Measurements from ENCODE around the gene HOXA13. TPM values are rescaled to one million over a fixed set of nuclear protein-coding genes. Genes with fewer than 3 reads are reported as not detected.

Gene HOXA13
- total RNA-seq, 1 experiment from 2014 or later = not detected

DNA sequence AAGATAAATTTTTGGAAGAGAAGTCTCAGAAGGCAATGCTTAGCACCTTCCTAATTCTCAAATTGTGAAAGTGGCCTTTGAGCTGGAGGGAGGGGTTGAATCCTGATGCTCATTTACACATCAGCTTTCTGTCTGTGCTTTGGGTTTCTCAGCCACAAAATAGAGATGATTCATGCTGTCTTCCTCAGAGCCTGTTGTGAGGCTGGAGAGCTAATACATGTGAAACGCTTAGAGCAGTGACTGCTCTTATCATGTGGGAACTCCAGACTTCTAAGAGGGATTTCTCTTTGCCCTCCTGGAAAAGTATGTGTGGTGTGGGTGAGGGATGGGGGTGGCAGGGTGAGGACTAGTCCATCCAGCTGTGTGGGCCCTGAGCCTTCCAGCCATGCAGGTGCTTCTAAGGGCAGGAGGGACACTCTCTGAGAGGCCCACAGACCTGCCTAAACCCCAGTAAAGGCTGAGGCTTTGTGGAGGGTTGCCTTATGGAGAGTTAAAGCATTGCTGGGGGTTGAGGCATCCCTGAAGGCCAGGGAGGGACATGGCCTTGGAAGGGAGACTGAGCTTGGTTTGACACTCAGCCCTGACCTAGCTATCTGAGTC lies 37.9 kb upstream of the HOXA13 start:
- Mint-ChIP-seq H3K27ac (no peak overlapping the region), H3K4me3 (no peak overlapping the region), H3K36me3 (ENCODE audit: insufficient read depth in 1 of 3, low read depth in 3 of 3) (0 out of 7 replicates have a peak, but pooled peaks cover 0 to 1% (median 0%) of the 10 kb centered on the region in 3 experiments), H3K9me3 (peaks cover 2% of the 10 kb centered on the region in 2 experiments; a peak in 3 of 5 replicates), H3K4me1 (peaks cover 35 to 43% of the 10 kb centered on the region in 2 experiments), H3K27me3 (ENCODE audit: low read depth) (peaks cover 98% of the 10 kb centered on the region)
- no peak for DNase-seq
- H2AFZ ChIP-seq (ENCODE audit: low read length) = no peak overlapping the region
- no peak overlapping the region for H3K18ac ChIP-seq (ENCODE audit: insufficient read length, low read depth, low read length)
- H3K79me1 ChIP-seq (ENCODE audit: insufficient read depth, low read depth, low read length, poor library complexity, severe bottlenecking) = no peaks in the 10 kb centered on the region
- H3K4me2 ChIP-seq (ENCODE audit: insufficient read depth, insufficient read length, low read length) = no peak overlapping the region
- H3T11ph ChIP-seq (ENCODE audit: low read length) = no peak overlapping the region
- H3K9me3 ChIP-seq (ENCODE audit: control insufficient read depth, low read depth, low read length) = no peaks in the 10 kb centered on the region
- no peak overlapping the region for H3K9ac ChIP-seq (ENCODE audit: extremely low read depth, insufficient read length, low read length)
- no peak overlapping the region for H3K56ac ChIP-seq (ENCODE audit: insufficient read length, low read depth, low read length)
- H3K4ac ChIP-seq (ENCODE audit: low read depth, low read length) = no peak overlapping the region
- no peak overlapping the region for H3K23ac ChIP-seq (ENCODE audit: insufficient read length, low read depth, low read length)
- H2BK15ac ChIP-seq (ENCODE audit: low read depth, low read length) = no peak overlapping the region
- no peak overlapping the region for H2AK5ac ChIP-seq (ENCODE audit: insufficient read length, low read length)
- H3K23me2 ChIP-seq (ENCODE audit: insufficient read length, low read depth, low read length, poor library complexity, severe bottlenecking) = peaks cover 13% of the 10 kb centered on the region
- no CpG with 5 or more reads among the region's 1 CpG for WGBS (ENCODE audit: extremely low coverage, insufficient read length, low lambda C conversion rate)
- H3K14ac ChIP-seq (ENCODE audit: insufficient read depth, low read length) = no peak overlapping the region
- H4K91ac ChIP-seq (ENCODE audit: insufficient read length, low read depth, low read length) = no peak overlapping the region
- H4K8ac ChIP-seq (replicated peaks; ENCODE audit: insufficient read length, low read depth, low read length) = no peak overlapping the region
- TF ChIP-seq, protein P1, sequence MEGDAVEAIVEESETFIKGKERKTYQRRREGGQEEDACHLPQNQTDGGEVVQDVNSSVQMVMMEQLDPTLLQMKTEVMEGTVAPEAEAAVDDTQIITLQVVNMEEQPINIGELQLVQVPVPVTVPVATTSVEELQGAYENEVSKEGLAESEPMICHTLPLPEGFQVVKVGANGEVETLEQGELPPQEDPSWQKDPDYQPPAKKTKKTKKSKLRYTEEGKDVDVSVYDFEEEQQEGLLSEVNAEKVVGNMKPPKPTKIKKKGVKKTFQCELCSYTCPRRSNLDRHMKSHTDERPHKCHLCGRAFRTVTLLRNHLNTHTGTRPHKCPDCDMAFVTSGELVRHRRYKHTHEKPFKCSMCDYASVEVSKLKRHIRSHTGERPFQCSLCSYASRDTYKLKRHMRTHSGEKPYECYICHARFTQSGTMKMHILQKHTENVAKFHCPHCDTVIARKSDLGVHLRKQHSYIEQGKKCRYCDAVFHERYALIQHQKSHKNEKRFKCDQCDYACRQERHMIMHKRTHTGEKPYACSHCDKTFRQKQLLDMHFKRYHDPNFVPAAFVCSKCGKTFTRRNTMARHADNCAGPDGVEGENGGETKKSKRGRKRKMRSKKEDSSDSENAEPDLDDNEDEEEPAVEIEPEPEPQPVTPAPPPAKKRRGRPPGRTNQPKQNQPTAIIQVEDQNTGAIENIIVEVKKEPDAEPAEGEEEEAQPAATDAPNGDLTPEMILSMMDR (conservative IDR thresholded peaks at IDR 0.05) = no peak
- H4K5ac ChIP-seq (ENCODE audit: insufficient read length, low read depth, low read length) = no peak overlapping the region
- no peak overlapping the region for H2BK20ac ChIP-seq (ENCODE audit: low read depth, low read length, poor library complexity, severe bottlenecking)
- H3K79me2 ChIP-seq (ENCODE audit: insufficient read depth, low read length) = no peaks in the 10 kb centered on the region
- H4K20me1 ChIP-seq (ENCODE audit: control insufficient read depth, insufficient read depth, insufficient read length) = no peaks in the 10 kb centered on the region
- no peak overlapping the region for H3K27ac ChIP-seq (ENCODE audit: insufficient read length, low read depth, low read length)
- peaks cover 91% of the 10 kb centered on the region for H3K27me3 ChIP-seq (ENCODE audit: insufficient read depth, low read length)
- H2BK12ac ChIP-seq (ENCODE audit: insufficient read length, low read depth, low read length) = no peak overlapping the region
- H2BK5ac ChIP-seq (ENCODE audit: insufficient read length, low read length) = no peak overlapping the region
- no peaks in the 10 kb centered on the region for H3K4me1 ChIP-seq (ENCODE audit: insufficient read depth, low read length)
- H2BK120ac ChIP-seq (ENCODE audit: low read depth, low read length, poor library complexity, severe bottlenecking) = no peak overlapping the region

All from H9 (cell line).